Measurements from ENCODE around the gene GPRC5A. TPM values are rescaled to one million over a fixed set of nuclear protein-coding genes. Genes with fewer than 3 reads are reported as not detected.

GPRC5A gene
- total and polyA plus RNA-seq, 2 of the 13 experiments (the other 11 are each of a cell fraction or from before 2014, with no cell fraction given): 0.27 to 3.0 TPM

GRCh38 chr12:12908252-12908651 is 16.9 kb downstream of the GPRC5A start:
- no peak overlapping the region for H2AFZ ChIP-seq (ENCODE audit: low read length)
- 52% methylated on average over 14 of the region's 14 CpGs for WGBS (ENCODE audit: low lambda C conversion rate)
- H3K9ac ChIP-seq (ENCODE audit: insufficient read depth, low read depth, low read length): no peak overlapping the region
- no peak for DNase-seq (ENCODE audit: low spot score)
- ChIA-PET CTCF (ENCODE audit: low intra/inter-chr PET ratio, low total read pairs) (no interaction called here), POLR2A (no interaction called here)
- no peak overlapping the region for H3K4me2 ChIP-seq (ENCODE audit: low read depth, low read length)
- TF ChIP-seq SNAPC4 (CRISPR knock-in tag; IDR thresholded peaks at IDR 0.05) (no peak), ZNF292 (CRISPR knock-in tag; IDR thresholded peaks at IDR 0.05; ENCODE audit: borderline replicate concordance, low read depth) (no peak), ZNF143 (CRISPR knock-in tag; IDR thresholded peaks at IDR 0.05) (no peak), PRDM4 (CRISPR knock-in tag; IDR thresholded peaks at IDR 0.05; ENCODE audit: borderline replicate concordance) (no peak), JARID2 (CRISPR knock-in tag; IDR thresholded peaks at IDR 0.05; ENCODE audit: insufficient replicate concordance) (no peak), ZNF530 (CRISPR knock-in tag; IDR thresholded peaks at IDR 0.05; ENCODE audit: low read depth) (no peak), ZNF7 (CRISPR knock-in tag; IDR thresholded peaks at IDR 0.05) (no peak), EZH2 (conservative IDR thresholded peaks at IDR 0.05; ENCODE audit: low read depth, low read length) (no peak), SRSF9 (IDR thresholded peaks at IDR 0.05; ENCODE audit: borderline replicate concordance, insufficient read depth, low read depth, low read length, poor library complexity, severe bottlenecking) (no peak), ZNF232 (CRISPR knock-in tag; IDR thresholded peaks at IDR 0.05; ENCODE audit: borderline replicate concordance) (no peak), ZFP82 (CRISPR knock-in tag; IDR thresholded peaks at IDR 0.05; ENCODE audit: borderline replicate concordance) (no peak), ZSCAN9 (CRISPR knock-in tag; IDR thresholded peaks at IDR 0.05; ENCODE audit: borderline replicate concordance) (no peak), SP4 (CRISPR knock-in tag; IDR thresholded peaks at IDR 0.05) (no peak), CSRNP1 (CRISPR knock-in tag; IDR thresholded peaks at IDR 0.05) (no peak), ZNF251 (CRISPR knock-in tag; IDR thresholded peaks at IDR 0.05) (no peak)
- TF ChIP-seq, protein P1, sequence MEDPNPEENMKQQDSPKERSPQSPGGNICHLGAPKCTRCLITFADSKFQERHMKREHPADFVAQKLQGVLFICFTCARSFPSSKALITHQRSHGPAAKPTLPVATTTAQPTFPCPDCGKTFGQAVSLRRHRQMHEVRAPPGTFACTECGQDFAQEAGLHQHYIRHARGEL (CRISPR knock-in tag; IDR thresholded peaks at IDR 0.05): no peak
- FAIRE-seq: no peak
- H3K27me3 ChIP-seq (ENCODE audit: control insufficient read depth in 1 of 2, insufficient read depth in 2 of 2, low read length in 2 of 2): peaks cover 2 to 4% of the 10 kb centered on the region in 2 experiments; a peak in 2 of 5 replicates
- no TSS peak for BruUV-seq (replicated peaks)
- no peaks in the 10 kb centered on the region for H3K36me3 ChIP-seq (replicated peaks in 1 of 2; ENCODE audit: control insufficient read depth in 1 of 2, insufficient read depth in 2 of 2, low read length in 2 of 2)
- H3K4me1 ChIP-seq (ENCODE audit: insufficient read depth, low read length): peaks cover 14% of the 10 kb centered on the region
- intact Hi-C loops (cut with micrococcal nuclease; ENCODE audit: unreplicated experiment): no loop called here
- H3K79me2 ChIP-seq (ENCODE audit: insufficient read depth, low read length): no peaks in the 10 kb centered on the region
- H3K9me3 ChIP-seq (ENCODE audit: low read length): no peaks in the 10 kb centered on the region
- no peaks in the 10 kb centered on the region for H4K20me1 ChIP-seq (ENCODE audit: insufficient read depth, low read length)
- no peak overlapping the region for H3K4me3 ChIP-seq (replicated peaks in 1 of 3; ENCODE audit: insufficient read depth in 1 of 3, low read depth in 2 of 3, low read length in 3 of 3)
- H3K27ac ChIP-seq (ENCODE audit: extremely low read length, insufficient read depth, low read length): no peak overlapping the region
- no peak for ATAC-seq
- in situ Hi-C loops (cut with HindIII; ENCODE audit: extremely low pct_ligation_motif_present, low pct_unique_long_range_greater_than_20kb): no loop called here
